Measurements from ENCODE around the gene EFCAB12.
A peak's percentile ranks its signal among the peaks of the same experiment; 100 is the strongest.

The EFCAB12 gene

DNA sequence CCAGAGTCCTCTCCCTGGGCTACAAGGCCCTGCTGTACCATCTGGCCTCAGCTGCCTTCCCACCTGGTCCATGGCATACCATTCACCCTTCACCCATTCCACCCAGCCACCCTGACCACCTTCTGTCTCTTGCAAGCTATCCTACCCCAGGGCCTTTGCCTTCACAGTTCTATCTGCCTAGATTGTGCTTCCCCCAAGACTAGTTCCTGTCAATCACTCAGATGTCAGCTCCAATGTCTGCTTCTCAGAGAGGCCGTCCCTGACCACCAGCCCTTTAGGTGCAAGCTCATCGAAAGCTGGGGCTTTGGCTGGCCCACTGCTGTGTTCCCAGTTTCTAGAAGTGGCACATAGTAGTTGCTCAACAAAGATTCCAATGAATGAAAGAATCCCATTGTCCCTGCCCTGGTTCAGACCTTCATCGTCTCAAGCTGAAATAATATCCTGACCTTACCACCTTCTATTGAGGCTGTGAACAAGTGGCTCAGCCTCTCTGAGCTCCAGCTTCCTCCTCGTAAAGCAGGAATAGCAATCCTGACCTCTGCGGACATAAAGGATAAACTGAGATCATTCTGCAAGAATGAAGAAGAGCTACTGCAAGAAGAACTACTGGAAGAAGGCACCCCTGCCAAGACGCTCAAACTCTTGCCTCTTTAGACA lies 15.8 kb downstream of the EFCAB12 start:
- Histone ChIP-seq H3K27ac (no peak overlapping the region), H3K27me3 (ENCODE audit: control insufficient read depth, insufficient read depth, low read length) (no peaks in the 10 kb centered on the region), H3K9me3 (ENCODE audit: control insufficient read depth, low read length) (no peaks in the 10 kb centered on the region), H2AFZ (peak overlapping the region; percentile 63), H3K4me3 (ENCODE audit: low read depth, low read length) (no peak overlapping the region), H3K36me3 (ENCODE audit: control insufficient read depth, insufficient read depth, low read length) (no peaks in the 10 kb centered on the region), H3K4me1 (peaks cover 13% of the 10 kb centered on the region), H3K4me2 (ENCODE audit: low read length) (no peak overlapping the region), H3K9ac (no peak overlapping the region), H3K79me2 (no peaks in the 10 kb centered on the region)
- no peak for TF ChIP-seq CTCF (IDR thresholded peaks at IDR 0.05)

GRCh38 chr3:129410971-129411370 lies 17.5 kb downstream of the EFCAB12 start:
- Histone ChIP-seq H3K4me3 (ENCODE audit: low read depth, low read length) (no peak overlapping the region), H2AFZ (no peak overlapping the region), H3K27ac (no peak overlapping the region), H3K4me1 (peaks cover 10% of the 10 kb centered on the region), H3K4me2 (ENCODE audit: low read length) (no peak overlapping the region), H3K79me2 (no peaks in the 10 kb centered on the region), H3K27me3 (ENCODE audit: control insufficient read depth, insufficient read depth, low read length) (no peaks in the 10 kb centered on the region), H3K36me3 (ENCODE audit: control insufficient read depth, insufficient read depth, low read length) (no peaks in the 10 kb centered on the region), H3K9ac (no peak overlapping the region), H3K9me3 (ENCODE audit: control insufficient read depth, low read length) (no peaks in the 10 kb centered on the region)
- no peak for TF ChIP-seq CTCF (IDR thresholded peaks at IDR 0.05)

GRCh38 chr3:129409541-129409940 lies 18.9 kb downstream of the EFCAB12 start:
- H3K27ac ChIP-seq, result no peak overlapping the region
- H3K9me3 ChIP-seq (ENCODE audit: control insufficient read depth, low read length), result no peaks in the 10 kb centered on the region
- H3K4me2 ChIP-seq (ENCODE audit: low read length), result no peak overlapping the region
- peaks cover 10% of the 10 kb centered on the region for H3K4me1 ChIP-seq
- no peak for TF ChIP-seq CTCF (IDR thresholded peaks at IDR 0.05)
- no peaks in the 10 kb centered on the region for H3K36me3 ChIP-seq (ENCODE audit: control insufficient read depth, insufficient read depth, low read length)
- H3K4me3 ChIP-seq (ENCODE audit: low read depth, low read length), result no peak overlapping the region
- no peak overlapping the region for H3K9ac ChIP-seq
- H2AFZ ChIP-seq, result no peak overlapping the region
- H3K27me3 ChIP-seq (ENCODE audit: control insufficient read depth, insufficient read depth, low read length), result no peaks in the 10 kb centered on the region
- H3K79me2 ChIP-seq, result no peaks in the 10 kb centered on the region

DNA sequence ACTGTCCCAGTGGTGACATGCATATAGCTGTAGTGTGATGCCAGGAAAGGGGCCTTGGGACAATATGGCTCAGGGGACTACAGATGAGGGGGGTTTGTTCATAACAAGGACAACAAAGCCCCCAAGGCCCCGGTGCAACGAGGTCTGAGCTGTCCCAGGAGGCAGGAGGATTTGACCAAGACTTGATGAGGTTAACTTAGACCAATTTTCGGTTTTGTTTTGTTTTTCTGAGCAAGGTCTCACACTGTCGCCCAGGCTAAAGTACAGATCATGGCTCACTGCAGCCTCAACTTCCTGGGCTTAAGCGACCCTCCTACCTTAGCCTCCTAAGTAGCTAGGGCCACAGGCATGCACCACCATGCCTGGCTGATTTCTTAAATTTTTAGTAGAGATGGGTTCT lies 23.8 kb downstream of the EFCAB12 start:
- no peak overlapping the region for H3K4me3 ChIP-seq (ENCODE audit: low read depth, low read length)
- no peaks in the 10 kb centered on the region for H3K27me3 ChIP-seq (ENCODE audit: control insufficient read depth, insufficient read depth, low read length)
- no peak overlapping the region for H2AFZ ChIP-seq
- H3K9me3 ChIP-seq (ENCODE audit: control insufficient read depth, low read length), result no peaks in the 10 kb centered on the region
- no peaks in the 10 kb centered on the region for H3K36me3 ChIP-seq (ENCODE audit: control insufficient read depth, insufficient read depth, low read length)
- H3K4me1 ChIP-seq, result no peaks in the 10 kb centered on the region
- H3K79me2 ChIP-seq, result no peaks in the 10 kb centered on the region
- TF ChIP-seq CTCF (IDR thresholded peaks at IDR 0.05), result no peak
- no peak overlapping the region for H3K9ac ChIP-seq
- H3K4me2 ChIP-seq (ENCODE audit: low read length), result no peak overlapping the region
- no peak overlapping the region for H3K27ac ChIP-seq

- Histone ChIP-seq H3K4me1 (no peaks in the 10 kb centered on the region), H3K9me3 (ENCODE audit: control insufficient read depth, low read length) (no peaks in the 10 kb centered on the region), H3K9ac (no peak overlapping the region), H3K27ac (no peak overlapping the region), H3K79me2 (peaks cover 1% of the 10 kb centered on the region), H3K4me2 (ENCODE audit: low read length) (no peak overlapping the region), H3K36me3 (ENCODE audit: control insufficient read depth, insufficient read depth, low read length) (no peaks in the 10 kb centered on the region), H2AFZ (no peak overlapping the region), H3K4me3 (ENCODE audit: low read depth, low read length) (no peak overlapping the region), H3K27me3 (ENCODE audit: control insufficient read depth, insufficient read depth, low read length) (no peaks in the 10 kb centered on the region)
- TF ChIP-seq CTCF (IDR thresholded peaks at IDR 0.05), result no peak
Measured at GRCh38 chr3:129404130-129404529, 24.3 kb downstream of the EFCAB12 start.
